Heart right ventricle (tissue), 16 donors: ENCODE measurements around the gene IL11. TPM values are rescaled to one million over a fixed set of nuclear protein-coding genes. Genes with fewer than 3 reads are reported as not detected.

Source experiments
- ATAC-seq, 8 donors: fragments of 200-7000 bp; cut with Tn5 transposase; one replicate each; pipeline ENCODE4 v1.9.1; 2020; ENCODE audit warnings: mild to moderate bottlenecking in 8 of 8, moderate library complexity in 8 of 8, moderate number of reproducible peaks in 1 of 8
- DNase-seq, 2 donors: peaks; one replicate each; pipeline ENCODE4 v3.0.0-alpha.2; 2020
- H3K27ac ChIP-seq, 10 donors: fragments of 200-600 bp; sonication (generic) in 2 of 10; one replicate each; pipeline versions ENCODE4 v1.5.0 to v1.8.0; 2020 to 2022; ENCODE audit warnings: mild to moderate bottlenecking in 3 of 10
- H3K27me3 ChIP-seq, 7 donors: fragments of 200-600 bp; one replicate each; pipeline ENCODE4 v1.8.0; 2021 to 2022; ENCODE audit warnings: mild to moderate bottlenecking in 2 of 7
- H3K36me3 ChIP-seq, 9 donors: fragments of 200-600 bp; sonication (generic) in 1 of 9; one replicate each; pipeline versions ENCODE4 v1.5.0 to v1.8.0; 2020 to 2022; ENCODE audit warnings: mild to moderate bottlenecking in 2 of 9
- H3K4me1 ChIP-seq, 9 donors: fragments of 200-600 bp; sonication (generic) in 1 of 9; one replicate each; pipeline versions ENCODE4 v1.5.0 to v1.8.0; 2020 to 2022; ENCODE audit warnings: mild to moderate bottlenecking in 4 of 9
- H3K4me3 ChIP-seq, 10 donors: fragments of 200-600 bp; sonication (generic) in 2 of 10; one replicate each; pipeline versions ENCODE4 v1.5.0 to v1.8.0; 2020 to 2022; ENCODE audit warnings: mild to moderate bottlenecking in 7 of 10, moderate library complexity in 2 of 10
- H3K9me3 ChIP-seq, 11 donors: fragments of 200-600 bp in 10 of 11; sonication (generic) in 2 of 11; one replicate each; pipeline versions ENCODE4 v1.5.0 to v1.8.0; 2013 to 2022; ENCODE audit warnings: mild to moderate bottlenecking in 2 of 11, control low read depth in 1 of 11, moderate library complexity in 1 of 11
- CTCF ChIP-seq, 9 donors: fragments of 200-600 bp; sonication (generic) in 2 of 9; IDR thresholded peaks; one replicate each; pipeline versions ENCODE4 v1.5.0 to v1.8.0; 2021 to 2022; ENCODE audit warnings: antibody characterized with exemption in 9 of 9, mild to moderate bottlenecking in 5 of 9, moderate library complexity in 1 of 9
- WGBS, 2 donors: extraction: QIAGEN DNeasy Blood & Tissue Kit; methylation state at CpG; one replicate each; pipeline ENCODE4 v1.1.7; 2013; ENCODE audit warnings: inconsistent platforms in 1 of 2; 5-methylcytosine and 5-hydroxymethylcytosine counted together
- intact Hi-C, 10 donors: fragments of 100-400 bp; cut with DNase I; formaldehyde crosslinking; loops; one replicate each; pipeline versions ENCODE4 v1.11.1 to v1.14.2; 2022
- polyA plus RNA-seq, 2 donors: library from polyadenylated mRNA; stranded (reverse); fragments of 200-250 nt; gene quantifications; one replicate each; pipeline ENCODE4 v1.2.3, GENCODE V29; 2013
- total RNA-seq, 10 donors: library from RNA; stranded (reverse); fragmentation: NEBNext Ultra II Directional in 3 of 10; extraction: Animal tissue kit (Norgen Biotek cat#: 25700) in 3 of 10; gene quantifications; one replicate each; pipeline versions ENCODE4 v1.2.1 to v1.2.4, GENCODE V29; 2021 to 2023
- donor health status: Arrhythmogenic right ventricular cardiomyopathy.
- donor health status: ischemic (EF 13 %, LVEDD 7.1; RV severe dilation, severe dysfunction).
- donor health status: healthy with polysubstance abuse.
- donor health status: DM: no; HTN: yes; CAD: no.
- donor health status: DM: no; HTN: no; CAD: no.
- donor health status: ischemic (EF 25% LVEDD 6.9; RV normal size, moderate dysfunction).
- donor health status: ischemic (EF 25% LVEDD 5.7; RV mildly dilated, moderate dysfunction).
- donor health status: healthy.
- donor health status: DM: yes; HTN: yes; CAD: no.
- donor health status: Ischemic cardiomyopathy.
- donor health status: ischemic (EF 35%, LVEDD 5.7; RV mildly dilated, moderate dysfunction).
- donor health status: nonischemic (EF 11% LVEDD 7.7; RV severe dilation, severe dysfunction).
- donor health status: DM: yes; HTN: yes; CAD: no.
- donor health status: PGD.
- donor health status: ischemic (EF 29% LVEDD 5.4; RV normal size, mild dysfunction).
- donor health status: nonischemic (EF 23%, LVEDD 6.1; RV moderate dilation, normal function).

Gene IL11
- total and polyA plus RNA-seq, 12 donors = 0.30 to 0.37 TPM; not detected in 10

GRCh38 chr19:55325172-55325571 is 45.1 kb downstream of the IL11 start, which contains the start of gene TMEM150B:
TSS of gene TMEM150B (minus strand) at chr19:55325341. CDS start at chr19:55321036, 4,305 bp downstream.
- Histone ChIP-seq H3K9me3 (no peaks in the 10 kb centered on the region), H3K4me3 (peak within 1 kb of the TSS in 1 of 10 donors; percentile 45), H3K36me3 (no peaks in the 10 kb centered on the region), H3K4me1 (peaks cover 0 to 22% (median 0%) of the 10 kb centered on the region in 9 donors), H3K27me3 (peaks cover 0 to 12% (median 1%) of the 10 kb centered on the region in 7 donors), H3K27ac (peak within 1 kb of the TSS in 2 of 10 donors; percentile 48 to 89)
- no peak for TF ChIP-seq CTCF (IDR thresholded peaks at IDR 0.05)
- ATAC-seq (peak in 3 of 8 donors; percentile 17 to 51 (median 50)), DNase-seq (no peak)
- WGBS, 2 donors = 77 to 80% methylated on average over 14 of the region's 14 CpGs
- intact Hi-C loops = no loop called here

- ATAC-seq = no peak
- Histone ChIP-seq H3K27me3 (peaks cover 0 to 14% (median 4%) of the 10 kb centered on the region in 7 donors), H3K36me3 (peaks cover 0 to 5% (median 0%) of the 10 kb centered on the region in 9 donors), H3K9me3 (no peaks in the 10 kb centered on the region), H3K4me3 (peak overlapping the region in 1 of 10 donors; percentile 45), H3K27ac (peak overlapping the region in 2 of 10 donors; percentile 48 to 89), H3K4me1 (peaks cover 0 to 17% (median 0%) of the 10 kb centered on the region in 9 donors)
- TF ChIP-seq CTCF (IDR thresholded peaks at IDR 0.05) = no peak
- DNase-seq = no peak
- intact Hi-C loops = loop anchor here in 1 of 10 donors (5.0 kb wide), 1 partner anchor 38 kb away; the partner anchor contains the start of gene GARIN5B
- WGBS, 2 donors = 80 to 85% methylated on average over 6 of the region's 6 CpGs
Observed at GRCh38 chr19:55324662-55325061, 45.6 kb downstream of the IL11 start.

GRCh38 chr19:55322204-55322885 is 47.9 kb downstream of the IL11 start:
- WGBS, 2 donors = 58% methylated on average over 12 of the region's 12 CpGs
- Histone ChIP-seq H3K4me3 (peak overlapping the region in 1 of 10 donors; percentile 37), H3K27me3 (peaks cover 0 to 18% (median 0%) of the 10 kb centered on the region in 7 donors), H3K9me3 (no peaks in the 10 kb centered on the region), H3K27ac (peak overlapping the region in 1 of 10 donors; percentile 52), H3K4me1 (peaks cover 0 to 11% (median 0%) of the 10 kb centered on the region in 9 donors), H3K36me3 (peaks cover 0 to 8% (median 0%) of the 10 kb centered on the region in 9 donors)
- no peak for ATAC-seq
- intact Hi-C loops = loop anchor here in 1 of 10 donors (5.0 kb wide), 1 partner anchor 40 kb away; the partner anchor contains the start of gene GARIN5B
- no peak for TF ChIP-seq CTCF (IDR thresholded peaks at IDR 0.05)
- no peak for DNase-seq

- ATAC-seq (no peak), DNase-seq (no peak)
- Histone ChIP-seq H3K27ac (no peak overlapping the region), H3K27me3 (peaks cover 0 to 18% (median 0%) of the 10 kb centered on the region in 7 donors), H3K4me3 (peak overlapping the region in 1 of 10 donors; percentile 37), H3K9me3 (no peaks in the 10 kb centered on the region), H3K36me3 (peaks cover 0 to 15% (median 0%) of the 10 kb centered on the region in 9 donors), H3K4me1 (peaks cover 0 to 9% (median 0%) of the 10 kb centered on the region in 9 donors)
- TF ChIP-seq CTCF (IDR thresholded peaks at IDR 0.05) = no peak
- intact Hi-C loops = loop anchor here in 1 of 10 donors (5.0 kb wide), 1 partner anchor 41 kb away; the partner anchor contains the start of gene GARIN5B
- WGBS, 2 donors = 70 to 78% methylated on average over 9 of the region's 9 CpGs
Observed at GRCh38 chr19:55321466-55322137, 48.7 kb downstream of the IL11 start.
